Measurements from ENCODE around the gene CFL1. TPM values are rescaled to one million over a fixed set of nuclear protein-coding genes. Genes with fewer than 3 reads are reported as not detected.

CFL1 gene
- total and polyA plus RNA-seq, 10 of the 15 experiments (the other 5 are each of a cell fraction or from before 2014, with no cell fraction given), result 164 to 2,994 (median 1,500) TPM

DNA sequence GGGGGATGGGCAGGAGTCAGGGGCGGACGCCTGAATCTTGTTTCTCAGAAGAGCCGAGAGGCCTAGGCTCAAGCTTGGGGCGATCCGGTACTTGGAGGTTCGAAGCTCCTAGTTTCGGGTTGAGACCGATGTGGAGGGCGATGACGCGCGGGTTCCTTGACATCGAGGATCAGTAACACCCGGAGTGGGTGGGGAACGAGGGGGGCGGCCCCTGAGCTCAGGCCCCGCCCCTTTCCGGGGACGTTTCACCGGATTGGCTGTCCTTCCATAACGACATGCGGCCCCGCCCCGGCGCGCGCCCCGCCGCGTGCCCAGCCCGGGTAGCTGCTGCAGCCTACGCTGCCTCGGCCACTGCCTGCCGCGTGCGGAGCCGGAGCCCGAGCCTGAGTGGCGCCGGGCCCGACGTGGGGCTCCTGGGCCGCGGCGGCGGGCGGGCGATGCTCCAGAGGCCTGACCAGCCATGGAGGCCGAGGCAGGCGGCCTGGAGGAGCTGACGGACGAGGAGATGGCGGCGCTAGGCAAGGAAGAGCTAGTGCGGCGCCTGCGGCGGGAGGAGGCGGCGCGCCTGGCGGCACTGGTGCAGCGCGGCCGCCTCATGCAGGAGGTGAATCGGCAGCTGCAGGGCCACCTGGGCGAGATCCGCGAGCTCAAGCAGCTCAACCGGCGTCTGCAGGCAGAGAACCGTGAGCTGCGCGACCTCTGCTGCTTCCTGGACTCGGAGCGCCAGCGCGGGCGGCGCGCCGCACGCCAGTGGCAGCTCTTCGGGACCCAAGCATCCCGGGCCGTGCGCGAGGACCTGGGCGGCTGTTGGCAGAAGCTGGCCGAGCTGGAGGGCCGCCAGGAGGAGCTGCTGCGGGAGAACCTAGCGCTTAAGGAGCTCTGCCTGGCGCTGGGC lies 32.6 kb upstream of the CFL1 start, which contains the start of gene CCDC85B (continued):
- TF ChIP-seq, protein P1, sequence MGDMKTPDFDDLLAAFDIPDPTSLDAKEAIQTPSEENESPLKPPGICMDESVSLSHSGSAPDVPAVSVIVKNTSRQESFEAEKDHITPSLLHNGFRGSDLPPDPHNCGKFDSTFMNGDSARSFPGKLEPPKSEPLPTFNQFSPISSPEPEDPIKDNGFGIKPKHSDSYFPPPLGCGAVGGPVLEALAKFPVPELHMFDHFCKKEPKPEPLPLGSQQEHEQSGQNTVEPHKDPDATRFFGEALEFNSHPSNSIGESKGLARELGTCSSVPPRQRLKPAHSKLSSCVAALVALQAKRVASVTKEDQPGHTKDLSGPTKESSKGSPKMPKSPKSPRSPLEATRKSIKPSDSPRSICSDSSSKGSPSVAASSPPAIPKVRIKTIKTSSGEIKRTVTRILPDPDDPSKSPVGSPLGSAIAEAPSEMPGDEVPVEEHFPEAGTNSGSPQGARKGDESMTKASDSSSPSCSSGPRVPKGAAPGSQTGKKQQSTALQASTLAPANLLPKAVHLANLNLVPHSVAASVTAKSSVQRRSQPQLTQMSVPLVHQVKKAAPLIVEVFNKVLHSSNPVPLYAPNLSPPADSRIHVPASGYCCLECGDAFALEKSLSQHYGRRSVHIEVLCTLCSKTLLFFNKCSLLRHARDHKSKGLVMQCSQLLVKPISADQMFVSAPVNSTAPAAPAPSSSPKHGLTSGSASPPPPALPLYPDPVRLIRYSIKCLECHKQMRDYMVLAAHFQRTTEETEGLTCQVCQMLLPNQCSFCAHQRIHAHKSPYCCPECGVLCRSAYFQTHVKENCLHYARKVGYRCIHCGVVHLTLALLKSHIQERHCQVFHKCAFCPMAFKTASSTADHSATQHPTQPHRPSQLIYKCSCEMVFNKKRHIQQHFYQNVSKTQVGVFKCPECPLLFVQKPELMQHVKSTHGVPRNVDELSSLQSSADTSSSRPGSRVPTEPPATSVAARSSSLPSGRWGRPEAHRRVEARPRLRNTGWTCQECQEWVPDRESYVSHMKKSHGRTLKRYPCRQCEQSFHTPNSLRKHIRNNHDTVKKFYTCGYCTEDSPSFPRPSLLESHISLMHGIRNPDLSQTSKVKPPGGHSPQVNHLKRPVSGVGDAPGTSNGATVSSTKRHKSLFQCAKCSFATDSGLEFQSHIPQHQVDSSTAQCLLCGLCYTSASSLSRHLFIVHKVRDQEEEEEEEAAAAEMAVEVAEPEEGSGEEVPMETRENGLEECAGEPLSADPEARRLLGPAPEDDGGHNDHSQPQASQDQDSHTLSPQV (IDR thresholded peaks at IDR 0.05), result peak; percentile 91
- TF ChIP-seq CBX5 (IDR thresholded peaks at IDR 0.05; ENCODE audit: low read depth) (no peak), KAT2A (conservative IDR thresholded peaks at IDR 0.05; ENCODE audit: control insufficient read depth, low read depth, low read length) (no peak), NRF1 (conservative IDR thresholded peaks at IDR 0.05; ENCODE audit: low read depth, low read length) (no peak), CBFB (IDR thresholded peaks at IDR 0.05; ENCODE audit: low read depth) (no peak), POLR2AphosphoS5 (IDR thresholded peaks at IDR 0.05; ENCODE audit: low read length) (peak; percentile 90), POLR2A (IDR thresholded peaks at IDR 0.05; ENCODE audit: low read depth, low read length) (peak; percentile 99), LARP7 (IDR thresholded peaks at IDR 0.05) (peak; percentile 89), HDAC2 (IDR thresholded peaks at IDR 0.05) (no peak), JUND (IDR thresholded peaks at IDR 0.05; ENCODE audit: low read depth, low read length) (no peak), NFYA (IDR thresholded peaks at IDR 0.05; ENCODE audit: borderline replicate concordance, low read depth, low read length) (no peak), SREBF2 (IDR thresholded peaks at IDR 0.05; ENCODE audit: low read length) (no peak), CBX3 (IDR thresholded peaks at IDR 0.05; ENCODE audit: borderline replicate concordance, low read depth) (no peak), ZNF622 (IDR thresholded peaks at IDR 0.05) (no peak), HDGF (IDR thresholded peaks at IDR 0.05) (peak; percentile 91), CREB1 (IDR thresholded peaks at IDR 0.05; ENCODE audit: low read depth) (no peak), PAX8 (IDR thresholded peaks at IDR 0.05) (no peak), MEF2A (IDR thresholded peaks at IDR 0.05; ENCODE audit: insufficient read depth, low read depth, low read length) (no peak), MEF2B (IDR thresholded peaks at IDR 0.05; ENCODE audit: partially characterized antibody, poor library complexity, severe bottlenecking) (peak; percentile 71), SRF (IDR thresholded peaks at IDR 0.05; ENCODE audit: low read depth in 2 of 2, low read length in 2 of 2) (0 out of 4 replicates have a peak, but pooled peaks of 1 of the 2 experiments have one; percentile 35)
- TF ChIP-seq, protein P2, sequence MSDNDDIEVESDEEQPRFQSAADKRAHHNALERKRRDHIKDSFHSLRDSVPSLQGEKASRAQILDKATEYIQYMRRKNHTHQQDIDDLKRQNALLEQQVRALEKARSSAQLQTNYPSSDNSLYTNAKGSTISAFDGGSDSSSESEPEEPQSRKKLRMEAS (IDR thresholded peaks at IDR 0.05; ENCODE audit: low read depth, low read length), result peak; percentile 87
- TF ChIP-seq, protein P3, sequence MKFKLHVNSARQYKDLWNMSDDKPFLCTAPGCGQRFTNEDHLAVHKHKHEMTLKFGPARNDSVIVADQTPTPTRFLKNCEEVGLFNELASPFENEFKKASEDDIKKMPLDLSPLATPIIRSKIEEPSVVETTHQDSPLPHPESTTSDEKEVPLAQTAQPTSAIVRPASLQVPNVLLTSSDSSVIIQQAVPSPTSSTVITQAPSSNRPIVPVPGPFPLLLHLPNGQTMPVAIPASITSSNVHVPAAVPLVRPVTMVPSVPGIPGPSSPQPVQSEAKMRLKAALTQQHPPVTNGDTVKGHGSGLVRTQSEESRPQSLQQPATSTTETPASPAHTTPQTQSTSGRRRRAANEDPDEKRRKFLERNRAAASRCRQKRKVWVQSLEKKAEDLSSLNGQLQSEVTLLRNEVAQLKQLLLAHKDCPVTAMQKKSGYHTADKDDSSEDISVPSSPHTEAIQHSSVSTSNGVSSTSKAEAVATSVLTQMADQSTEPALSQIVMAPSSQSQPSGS (IDR thresholded peaks at IDR 0.05; ENCODE audit: low read length), result no peak

Measured in GM12878 (cell line).